ENCODE data around the gene CCDC92.

CCDC92 gene

GRCh38 chr12:124002021-124002644 is 29.5 kb upstream of the CCDC92 start:
- DNase-seq (ENCODE audit: low spot score), result no peak

- DNase-seq (ENCODE audit: low spot score), result no peak
These were observed 28.7 kb upstream of the CCDC92 start for GRCh38 chr12:124001343-124001742.

DNA sequence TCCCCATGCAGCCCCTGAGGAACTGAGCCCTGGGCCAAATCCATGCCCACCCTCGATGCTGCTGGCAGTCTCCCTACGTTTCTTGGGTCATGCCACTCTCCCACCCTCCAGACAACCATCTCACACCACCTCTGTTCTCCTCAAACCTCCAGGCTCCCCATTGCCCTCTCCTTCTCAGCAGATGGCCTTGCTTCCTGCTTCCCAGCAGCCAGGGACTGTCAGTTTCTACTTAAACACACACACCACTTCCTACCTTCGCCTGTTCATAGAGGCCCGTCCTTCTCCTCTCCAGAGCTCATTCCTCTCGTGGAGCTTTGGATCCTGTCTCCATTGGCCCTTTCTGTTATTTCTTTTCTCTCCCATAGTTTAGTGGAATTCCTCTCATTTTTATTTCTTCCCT is 27.5 kb upstream of the CCDC92 start:
- no peak for DNase-seq (ENCODE audit: low spot score)

DNA sequence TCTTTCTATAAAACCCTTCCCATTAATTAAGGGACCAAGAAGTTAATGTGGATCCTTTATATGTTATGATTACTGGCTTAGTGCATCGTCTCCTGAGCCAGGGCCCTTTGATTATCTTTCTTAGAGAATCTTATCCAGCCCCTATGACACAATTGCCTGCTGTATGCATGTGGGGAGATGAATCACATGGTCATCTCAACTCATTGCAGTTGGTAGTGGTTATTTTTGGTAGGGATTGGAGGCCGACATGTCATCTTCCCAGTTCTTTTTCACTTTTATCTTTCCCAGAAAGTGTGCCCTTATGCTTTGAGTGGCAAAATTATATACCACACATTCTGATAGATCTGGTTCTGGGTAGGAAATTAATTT is 26.3 kb upstream of the CCDC92 start:
- DNase-seq (ENCODE audit: low spot score), result no peak

DNA sequence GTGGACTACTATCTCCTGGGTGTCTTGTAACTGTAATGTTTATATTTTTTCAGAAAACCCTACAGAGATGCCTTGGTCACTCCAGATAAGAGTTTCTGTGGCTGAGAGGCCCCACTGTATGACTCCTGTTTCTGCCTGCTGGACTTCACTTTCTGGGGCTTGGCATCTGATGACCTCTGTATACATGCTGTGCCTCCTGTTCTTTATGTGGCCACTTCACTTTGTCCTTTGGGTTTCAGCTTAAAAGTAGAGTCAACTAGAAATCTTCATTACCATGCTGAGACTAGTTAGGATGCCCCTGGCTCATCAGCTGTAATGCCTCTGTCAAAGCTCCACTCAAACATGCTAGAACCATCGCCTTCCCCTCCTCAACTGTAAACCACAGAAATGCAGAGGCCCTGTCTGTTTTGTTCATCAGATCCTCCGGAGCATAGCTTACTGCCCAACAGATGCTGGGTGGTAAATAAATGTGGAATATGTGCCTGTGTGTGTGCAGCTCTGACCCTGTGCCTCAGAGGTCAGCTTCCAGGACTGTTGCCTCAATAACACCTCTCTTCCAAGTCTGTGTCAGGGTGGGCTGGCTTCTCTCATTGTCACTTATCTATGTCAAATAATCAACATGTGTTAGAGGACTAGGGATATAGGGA is 25.8 kb upstream of the CCDC92 start:
- no peak for DNase-seq (ENCODE audit: low spot score)

DNA sequence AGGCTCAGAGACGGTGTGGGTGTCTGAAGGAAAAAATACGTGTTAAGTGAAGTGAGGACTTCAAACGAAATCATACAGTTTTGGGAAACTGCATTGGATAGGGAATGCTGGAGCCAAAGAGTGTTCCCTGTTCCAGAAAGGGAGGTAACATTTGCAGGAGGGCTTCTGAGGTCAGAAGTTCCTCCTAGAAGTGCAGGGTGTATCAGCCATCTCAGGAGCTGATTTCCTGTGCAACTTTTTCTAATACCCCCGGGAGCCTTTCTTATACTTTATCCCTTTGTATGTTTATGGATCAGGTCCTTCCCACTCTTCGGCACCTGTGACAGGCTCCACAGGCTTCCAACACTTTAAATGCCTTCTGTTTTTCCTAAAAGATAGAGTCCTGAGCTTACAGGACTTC is 25.3 kb upstream of the CCDC92 start:
- no peak for DNase-seq (ENCODE audit: low spot score)

DNA sequence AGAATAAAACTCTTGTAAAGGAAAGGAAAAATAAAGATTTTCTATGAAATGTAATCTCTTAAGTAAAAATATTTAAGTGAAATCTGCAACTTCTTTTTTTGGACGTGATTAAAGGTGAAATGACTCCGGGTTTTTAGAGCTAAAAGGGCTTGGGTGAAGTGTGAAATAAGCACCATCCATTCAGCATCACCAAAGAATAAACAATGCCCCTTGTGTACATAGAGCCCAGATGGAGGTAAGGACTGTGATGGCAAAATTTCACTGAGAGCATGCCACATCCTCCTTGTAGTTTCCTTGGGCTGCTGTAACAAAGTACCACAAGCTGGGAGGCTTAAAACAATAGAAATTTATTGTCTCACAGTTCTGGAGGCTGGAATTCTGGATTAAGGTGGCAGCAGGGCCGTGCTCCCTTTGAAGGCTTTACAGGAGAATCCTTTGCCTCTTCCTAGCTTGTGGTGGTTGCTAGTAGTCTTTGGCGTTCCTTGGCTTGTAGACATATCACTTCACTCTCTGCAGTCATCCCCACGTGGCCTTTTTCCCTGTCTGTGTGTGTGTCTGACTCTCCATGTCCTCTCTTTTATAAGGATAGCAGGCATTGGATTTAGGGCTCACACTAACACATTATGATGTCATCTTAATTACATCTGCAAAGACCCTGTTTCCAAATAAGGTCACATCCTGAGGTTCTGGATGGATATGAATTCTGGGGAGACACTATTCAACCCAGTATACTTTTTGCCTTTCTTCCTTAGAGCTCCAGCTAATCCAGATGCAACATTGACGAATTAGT is 24.6 kb upstream of the CCDC92 start:
- no peak for DNase-seq (ENCODE audit: low spot score)

DNA sequence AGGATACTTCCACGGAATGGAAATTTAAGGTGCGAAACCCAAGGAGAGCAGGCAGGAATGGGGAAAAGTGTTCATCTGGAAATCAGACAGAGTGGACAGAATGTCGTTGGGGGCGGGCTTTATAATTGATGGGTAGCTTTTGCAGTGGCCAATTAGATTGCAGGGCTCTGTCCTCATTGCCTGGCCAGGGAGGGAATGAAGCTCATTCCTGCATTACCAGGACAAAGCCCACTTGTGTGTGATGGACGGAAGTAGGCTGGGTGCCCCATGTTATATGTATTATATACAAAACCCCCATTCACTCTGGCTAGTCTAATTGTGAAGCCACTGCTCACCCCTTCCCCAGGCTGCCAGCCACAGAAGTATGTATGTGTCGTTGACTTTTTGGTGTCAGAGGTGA is 23.9 kb upstream of the CCDC92 start:
- no peak for DNase-seq (ENCODE audit: low spot score)

GRCh38 chr12:123995023-123995748 is 22.6 kb upstream of the CCDC92 start:
- no peak for DNase-seq (ENCODE audit: low spot score)

- no peak for DNase-seq (ENCODE audit: low spot score)
These were observed 19.6 kb upstream of the CCDC92 start for GRCh38 chr12:123992118-123992825.

GRCh38 chr12:123991372-123991951 is 18.8 kb upstream of the CCDC92 start:
- no peak for DNase-seq (ENCODE audit: low spot score)

- DNase-seq (ENCODE audit: low spot score), result no peak
These were observed 17.9 kb upstream of the CCDC92 start for GRCh38 chr12:123990511-123990910.

- no peak for DNase-seq (ENCODE audit: low spot score)
These were observed 17.1 kb upstream of the CCDC92 start for GRCh38 chr12:123989753-123990152.

DNA sequence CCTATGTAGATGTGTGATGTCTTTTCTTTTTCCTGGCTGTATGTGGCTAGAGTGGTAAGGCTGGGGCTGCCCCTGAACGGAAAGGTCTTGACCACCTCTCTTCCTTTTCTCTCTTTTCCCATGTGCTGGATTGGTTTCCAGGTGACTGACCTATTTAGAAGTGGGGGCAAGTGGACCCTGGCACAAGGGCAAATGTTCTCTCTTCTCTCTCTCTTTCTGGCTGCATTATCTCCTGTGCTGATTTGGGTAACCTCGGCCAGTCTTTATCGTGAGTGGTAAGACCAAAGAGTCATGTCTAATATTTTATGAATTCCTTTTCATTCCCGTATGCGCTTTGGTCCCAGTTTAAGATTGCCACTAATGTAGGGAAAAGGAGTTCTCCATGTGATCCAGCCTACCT is 16.5 kb upstream of the CCDC92 start:
- DNase-seq (ENCODE audit: low spot score), result no peak

- no peak for DNase-seq (ENCODE audit: low spot score)
These were observed 14.4 kb upstream of the CCDC92 start for GRCh38 chr12:123987022-123987421.

GRCh38 chr12:123986374-123986965 is 13.8 kb upstream of the CCDC92 start:
- DNase-seq (ENCODE audit: low spot score), result no peak

- no peak for DNase-seq (ENCODE audit: low spot score)
These were observed 12.3 kb upstream of the CCDC92 start for GRCh38 chr12:123984903-123985302.

- no peak for DNase-seq (ENCODE audit: low spot score)
These were observed 11.3 kb upstream of the CCDC92 start for GRCh38 chr12:123983822-123984485.

GRCh38 chr12:123982269-123982668 is 9.6 kb upstream of the CCDC92 start:
- no peak for DNase-seq (ENCODE audit: low spot score)

GRCh38 chr12:123979566-123979965 is 6.9 kb upstream of the CCDC92 start:
- no peak for DNase-seq (ENCODE audit: low spot score)

Measured in left forelimb (tissue), 1 donor.